OCI-LY3 (cell line): ENCODE measurements around the gene TFCP2L1.

Source experiments
- EZH2phosphoT487 ChIP-seq: fragments of 200-600 bp; shearing (Covaris generic); IDR thresholded peaks from 2 replicates; pipeline ENCODE4 v1.6.1; 2018; ENCODE audit warnings: antibody characterized with exemption, mixed run types, low read depth
- TF ChIP-seq, protein P1 (sequence below): fragments of 200-600, 300-600 bp; sonication (generic); IDR thresholded peaks from 2 replicates; pipeline ENCODE4 v1.5.1; 2014; ENCODE audit warnings: antibody characterized with exemption, low read length, low read depth

DNA sequence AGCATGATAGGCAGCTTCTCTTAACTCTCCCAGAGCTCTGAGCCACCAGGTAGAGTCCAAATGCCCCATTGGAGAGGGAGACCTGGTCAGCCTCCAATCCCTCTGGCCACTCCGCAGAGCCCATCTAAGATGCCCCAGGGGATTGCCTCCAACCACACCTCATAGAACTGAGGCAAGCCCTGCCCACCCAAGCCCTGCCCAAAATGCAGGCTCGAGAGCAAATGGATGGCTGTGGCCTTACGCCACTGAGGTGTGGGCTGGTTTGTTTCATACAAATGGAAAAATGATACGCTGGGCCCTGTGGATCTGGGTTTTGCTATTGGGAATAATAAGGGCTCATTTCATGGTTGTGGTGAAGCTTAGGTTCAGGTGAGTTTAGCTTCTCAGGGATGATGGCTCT, 3.0 kb upstream of the TFCP2L1 start:
- TF ChIP-seq, protein P1, sequence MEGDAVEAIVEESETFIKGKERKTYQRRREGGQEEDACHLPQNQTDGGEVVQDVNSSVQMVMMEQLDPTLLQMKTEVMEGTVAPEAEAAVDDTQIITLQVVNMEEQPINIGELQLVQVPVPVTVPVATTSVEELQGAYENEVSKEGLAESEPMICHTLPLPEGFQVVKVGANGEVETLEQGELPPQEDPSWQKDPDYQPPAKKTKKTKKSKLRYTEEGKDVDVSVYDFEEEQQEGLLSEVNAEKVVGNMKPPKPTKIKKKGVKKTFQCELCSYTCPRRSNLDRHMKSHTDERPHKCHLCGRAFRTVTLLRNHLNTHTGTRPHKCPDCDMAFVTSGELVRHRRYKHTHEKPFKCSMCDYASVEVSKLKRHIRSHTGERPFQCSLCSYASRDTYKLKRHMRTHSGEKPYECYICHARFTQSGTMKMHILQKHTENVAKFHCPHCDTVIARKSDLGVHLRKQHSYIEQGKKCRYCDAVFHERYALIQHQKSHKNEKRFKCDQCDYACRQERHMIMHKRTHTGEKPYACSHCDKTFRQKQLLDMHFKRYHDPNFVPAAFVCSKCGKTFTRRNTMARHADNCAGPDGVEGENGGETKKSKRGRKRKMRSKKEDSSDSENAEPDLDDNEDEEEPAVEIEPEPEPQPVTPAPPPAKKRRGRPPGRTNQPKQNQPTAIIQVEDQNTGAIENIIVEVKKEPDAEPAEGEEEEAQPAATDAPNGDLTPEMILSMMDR, result no peak
- no peak for TF ChIP-seq EZH2phosphoT487
